ENCODE data around the gene ITIH3. TPM values are rescaled to one million over a fixed set of nuclear protein-coding genes. Genes with fewer than 3 reads are reported as not detected.

The ITIH3 gene
- total and polyA plus RNA-seq, 2 of the 8 experiments (the other 6 are each of a cell fraction or from before 2014, with no cell fraction given), result not detected

DNA sequence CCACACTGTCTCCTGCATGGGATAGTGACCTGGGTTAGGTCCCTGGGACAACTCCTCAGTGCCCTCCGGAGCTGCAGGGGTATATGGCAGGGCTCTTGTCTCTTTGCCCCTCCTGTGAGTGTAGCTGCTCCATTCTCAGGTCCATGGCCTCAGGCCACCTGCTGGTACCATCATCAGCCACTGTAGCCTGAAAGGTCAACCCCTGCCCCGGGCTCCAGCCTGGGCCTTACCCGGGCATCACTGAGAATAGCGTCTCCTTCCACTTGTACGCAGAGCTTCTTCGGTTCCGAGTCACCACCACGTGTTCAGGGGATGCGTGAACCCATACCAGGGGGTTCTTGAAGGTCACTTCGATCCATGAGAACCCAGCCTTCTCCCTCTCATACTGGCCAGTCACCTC lies 22.1 kb downstream of the ITIH3 start:
- Histone ChIP-seq H2AFZ (ENCODE audit: low read length) (no peak overlapping the region), H4K91ac (replicated peaks; ENCODE audit: insufficient read length, low read length) (no peak overlapping the region), H4K8ac (ENCODE audit: extremely low read depth, insufficient read depth, low read length) (no peak overlapping the region; the same call in 1 of the 2 replicates), H3K56ac (replicated peaks; ENCODE audit: insufficient read length, low read depth, low read length) (no peak overlapping the region), H3K14ac (ENCODE audit: insufficient read length) (no peak overlapping the region), H3K4me1 (replicated peaks in 1 of 4; ENCODE audit: control insufficient read depth in 3 of 4, insufficient read depth in 4 of 4, low read length in 3 of 4) (peaks cover 0 to 6% (median 3%) of the 10 kb centered on the region in 4 experiments; a peak in 2 of 7 replicates), H3K36me3 (ENCODE audit: control insufficient read depth in 2 of 4, insufficient read depth in 4 of 4, low read length in 3 of 4) (no peaks in the 10 kb centered on the region), H3K9me3 (ENCODE audit: insufficient read depth in 2 of 2, low read depth in 1 of 2, low read length in 1 of 2) (no peaks in the 10 kb centered on the region), H2AK5ac (ENCODE audit: low read depth, low read length) (no peak overlapping the region), H2BK12ac (ENCODE audit: low read depth, low read length) (no peak overlapping the region), H4K20me1 (replicated peaks in 1 of 2; ENCODE audit: control insufficient read depth in 1 of 2, insufficient read depth in 2 of 2, low read length in 2 of 2) (no peaks in the 10 kb centered on the region), H3K4me2 (ENCODE audit: insufficient read depth in 1 of 2, low read depth in 2 of 2, low read length in 2 of 2) (no peak overlapping the region), H3K4ac (replicated peaks; ENCODE audit: insufficient read length, low read depth, low read length) (no peak overlapping the region), H3K27ac (ENCODE audit: low read depth, low read length) (no peak overlapping the region), H3K79me2 (ENCODE audit: control insufficient read depth in 1 of 2, insufficient read depth in 2 of 2, low read length in 2 of 2) (no peaks in the 10 kb centered on the region), H3K4me3 (ENCODE audit: extremely low read depth in 1 of 4, insufficient read depth in 2 of 4, low read depth in 3 of 4, low read length in 4 of 4) (no peak overlapping the region), H3K79me1 (ENCODE audit: low read depth, low read length) (no peaks in the 10 kb centered on the region), H3K18ac (ENCODE audit: extremely low read depth, low read length) (no peak overlapping the region), H2BK20ac (ENCODE audit: low read length) (no peak overlapping the region), H3K27me3 (replicated peaks in 1 of 4; ENCODE audit: control insufficient read depth in 3 of 4, extremely low read depth in 1 of 4, insufficient read depth in 3 of 4, low read length in 3 of 4) (no peaks in the 10 kb centered on the region), H4K5ac (ENCODE audit: insufficient read length, low read depth, low read length) (no peak overlapping the region), H3K23ac (ENCODE audit: insufficient read length) (no peak overlapping the region), H3K9ac (replicated peaks in 1 of 4; ENCODE audit: extremely low read depth in 1 of 4, low read depth in 3 of 4, low read length in 3 of 4) (no peak overlapping the region), H2BK5ac (ENCODE audit: low read depth, low read length) (no peak overlapping the region), H2BK15ac (ENCODE audit: low read length) (no peak overlapping the region), H2BK120ac (replicated peaks; ENCODE audit: low read depth, low read length) (no peak overlapping the region), H3K23me2 (ENCODE audit: low read depth, low read length) (no peaks in the 10 kb centered on the region)
- ChIA-PET CTCF (ENCODE audit: partially characterized antibody) (interaction anchor here (0.6 to 7.5 kb wide), 9 partner anchors 10 to 1899 kb away, joined by 3 to 86 read pairs (median 3); partner anchors contain the start of genes ITIH4 and NEK4), POLR2A (ENCODE audit: partially characterized antibody) (interaction anchor here (1.3 kb wide), 1 partner anchor 348 kb away, joined by 3 read pairs; no protein-coding TSS in a partner anchor)
- WGBS, 2 experiments (ENCODE audit: extremely low coverage in 1 of 2, insufficient coverage in 1 of 2, insufficient read length in 1 of 2, insufficient replicate concordance in 2 of 2, low coverage in 1 of 2, low lambda C conversion rate in 2 of 2, missing lambda C conversion rate in 1 of 2), result 89% methylated on average over 10 of the region's 10 CpGs; no CpG with 5 or more reads in 1 of the 2 experiments
- DNase-seq (ENCODE audit: low read depth in 1 of 2, low spot score in 2 of 2) (no peak), FAIRE-seq (no peak)
- TF ChIP-seq BACH1 (IDR thresholded peaks at IDR 0.05; ENCODE audit: low read length) (no peak), TCF12 (IDR thresholded peaks at IDR 0.05; ENCODE audit: low read depth, low read length) (no peak), PHF8 (conservative IDR thresholded peaks at IDR 0.05; ENCODE audit: low read depth, low read length) (no peak), BRCA1 (IDR thresholded peaks at IDR 0.05; ENCODE audit: low read depth, low read length) (no peak), SRF (IDR thresholded peaks at IDR 0.05; ENCODE audit: low read depth, low read length) (no peak), HDAC2 (IDR thresholded peaks at IDR 0.05; ENCODE audit: borderline replicate concordance in 1 of 2, low read depth in 2 of 2, low read length in 2 of 2) (no peak)
